ENCODE results near the gene VSNL1.

The VSNL1 gene

DNA sequence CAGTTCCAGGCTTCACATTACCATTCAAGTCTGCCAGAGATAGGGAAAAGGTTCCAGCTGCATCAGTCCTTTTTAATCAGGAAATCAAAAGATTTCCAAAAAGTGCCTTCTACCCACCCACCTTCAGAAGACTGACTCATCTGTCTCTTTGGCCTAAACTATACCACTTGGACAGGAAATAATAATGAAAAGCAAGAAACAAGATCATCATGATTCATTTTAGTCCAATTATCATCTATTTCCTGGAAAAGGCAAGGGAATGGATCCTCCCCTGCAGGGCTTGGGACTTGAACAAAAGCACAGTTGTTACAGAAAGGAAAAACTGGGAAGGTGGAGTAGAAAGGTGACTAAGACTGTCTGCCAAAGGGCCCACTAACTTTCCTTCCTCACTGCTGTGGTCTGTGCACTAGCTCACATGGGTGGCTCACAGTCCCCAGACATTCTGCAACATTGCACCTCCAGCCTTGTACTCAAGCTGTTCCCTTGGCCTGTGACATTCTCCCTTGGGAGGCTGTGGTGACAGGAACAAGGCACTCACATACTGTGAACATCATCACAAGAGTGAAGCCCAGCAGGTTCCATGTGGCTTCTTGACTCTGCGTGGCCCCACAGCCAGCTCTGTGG, 75.3 kb downstream of the VSNL1 start:
- DNase-seq, result no peak

DNA sequence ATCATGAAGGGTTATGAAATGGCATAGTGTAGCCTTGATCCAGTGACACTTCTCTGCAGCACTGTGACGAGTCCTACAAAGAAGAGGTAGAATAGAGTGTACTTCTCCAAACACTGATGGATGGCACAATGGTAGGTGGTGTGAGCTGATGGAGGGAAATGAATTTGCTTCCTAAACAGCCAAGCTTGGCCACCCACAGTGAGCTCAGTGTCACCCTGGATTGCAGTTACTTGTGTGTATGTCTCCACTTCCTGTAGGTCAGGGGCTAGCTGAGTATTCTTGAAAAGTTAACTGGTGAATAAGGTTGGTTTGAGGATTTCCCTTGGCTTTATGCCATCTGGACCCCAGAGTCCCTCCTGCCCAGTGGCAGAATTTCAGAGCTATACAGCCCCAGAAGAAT, 75.9 kb downstream of the VSNL1 start:
- no peak for DNase-seq

DNA sequence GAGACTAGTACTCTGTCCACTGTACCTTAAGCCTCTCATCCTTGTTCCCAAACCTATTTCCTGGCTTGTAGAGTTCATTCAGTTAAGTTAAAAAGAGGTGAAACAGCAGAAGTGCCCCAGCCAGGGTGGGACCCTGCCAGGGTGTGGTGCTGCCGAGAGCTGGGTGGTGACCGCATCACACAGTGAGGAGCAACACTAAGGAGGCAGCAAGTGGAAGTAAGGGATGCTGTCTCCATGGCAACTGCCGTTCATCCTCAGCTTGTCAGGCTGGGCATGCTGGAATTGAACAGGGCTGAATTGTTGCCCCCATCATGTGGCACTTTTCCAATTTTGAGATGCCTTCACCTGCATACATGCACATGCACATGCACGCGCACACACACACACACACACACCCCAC, 77.0 kb downstream of the VSNL1 start:
- DNase-seq, result no peak

DNA sequence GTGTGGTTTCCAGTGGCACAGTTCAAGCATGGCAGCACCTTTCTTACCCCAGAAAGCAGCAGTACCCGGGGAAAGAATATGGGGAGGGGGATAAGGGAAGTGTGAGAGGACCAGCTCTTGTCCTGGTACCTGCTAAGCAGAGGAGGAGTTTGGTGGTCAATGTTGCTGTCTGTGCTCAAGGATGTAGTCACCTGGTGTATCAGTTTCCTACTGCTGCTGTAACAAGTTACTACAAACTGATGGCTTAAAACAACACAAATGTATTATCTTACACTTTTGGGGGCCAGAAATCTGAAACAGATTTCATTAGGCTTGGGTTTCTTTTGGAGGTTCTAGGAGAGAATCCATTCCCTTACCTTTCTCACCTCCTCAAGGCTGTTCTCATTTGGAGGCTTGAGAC, 77.5 kb downstream of the VSNL1 start:
- DNase-seq, result no peak

DNA sequence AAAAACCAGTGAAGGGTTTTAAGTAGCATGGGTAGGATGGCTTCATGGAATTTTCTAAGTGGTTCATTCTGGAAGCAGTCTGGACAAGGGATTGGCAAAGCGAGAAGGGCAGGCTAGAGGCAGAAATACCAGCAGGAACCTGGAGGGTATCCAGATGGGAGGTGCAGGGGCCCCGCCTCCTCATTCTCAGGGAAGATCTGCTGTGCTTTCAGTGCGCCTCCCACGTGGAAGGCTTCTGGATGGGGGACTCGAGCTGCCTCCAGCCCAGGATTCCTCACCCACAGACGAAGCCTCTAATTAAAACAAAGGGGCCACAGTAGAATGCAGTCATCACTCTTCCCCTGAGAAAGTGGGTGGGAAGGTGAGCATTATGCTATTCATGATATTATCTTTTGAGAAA, 79.8 kb downstream of the VSNL1 start:
- no peak for DNase-seq

DNA sequence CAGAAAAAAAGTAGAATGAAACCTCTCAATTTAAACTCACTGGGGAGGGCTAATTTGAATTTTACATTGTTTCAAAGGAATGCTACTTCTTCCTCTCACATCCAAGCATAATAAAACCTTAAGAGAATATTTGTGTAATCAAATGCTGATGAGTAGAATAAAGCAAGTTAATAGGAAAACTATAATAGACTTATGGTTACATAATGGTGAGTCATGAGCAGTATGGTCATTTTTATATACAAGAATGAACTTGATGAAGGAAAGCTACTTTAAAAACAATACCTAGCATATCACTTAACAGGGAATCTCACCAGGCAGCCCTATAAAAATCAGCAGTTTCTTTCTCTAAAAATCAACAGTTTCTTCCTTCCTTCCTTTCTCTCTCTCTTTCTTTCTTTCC, 80.3 kb downstream of the VSNL1 start:
- DNase-seq, result no peak

DNA sequence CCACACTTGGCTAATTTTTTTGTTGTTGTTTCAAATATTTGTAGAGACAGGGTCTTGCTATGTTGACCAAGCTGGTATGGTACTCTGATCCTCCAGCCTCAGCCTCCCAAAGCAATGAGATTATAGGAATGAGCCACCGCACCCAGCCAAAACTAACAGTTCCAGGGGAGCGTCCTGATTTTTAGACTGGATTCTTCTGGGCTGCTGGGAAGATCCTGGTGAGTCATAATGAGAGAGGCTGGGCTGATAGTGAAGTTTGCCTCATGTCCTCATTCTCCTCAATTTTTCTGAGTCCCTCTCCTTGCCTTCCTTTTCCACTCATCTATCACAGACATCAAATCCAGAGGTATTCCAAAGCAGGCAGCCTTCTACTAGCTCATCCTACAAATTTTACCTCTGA, 81.3 kb downstream of the VSNL1 start:
- DNase-seq, result no peak

DNA sequence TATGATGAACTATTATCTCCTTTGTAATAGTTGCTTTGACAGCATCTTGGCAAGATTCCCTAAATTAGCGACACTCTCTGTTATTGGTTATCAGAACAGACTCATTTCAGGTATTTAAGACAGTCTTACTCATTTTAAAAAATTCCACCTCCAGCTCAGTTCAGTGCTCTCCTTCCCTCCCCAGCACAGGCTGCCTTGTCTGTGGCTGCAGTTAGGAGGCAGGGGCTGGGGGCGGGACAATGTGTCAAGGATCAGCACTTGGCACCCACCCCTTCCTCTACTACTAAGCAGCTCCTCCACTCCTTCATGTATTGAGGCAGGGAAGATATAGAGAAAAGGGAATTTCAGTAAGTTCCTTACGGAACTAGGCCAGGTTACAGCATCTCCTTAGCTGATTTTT, 85.0 kb downstream of the VSNL1 start:
- DNase-seq, result no peak

DNA sequence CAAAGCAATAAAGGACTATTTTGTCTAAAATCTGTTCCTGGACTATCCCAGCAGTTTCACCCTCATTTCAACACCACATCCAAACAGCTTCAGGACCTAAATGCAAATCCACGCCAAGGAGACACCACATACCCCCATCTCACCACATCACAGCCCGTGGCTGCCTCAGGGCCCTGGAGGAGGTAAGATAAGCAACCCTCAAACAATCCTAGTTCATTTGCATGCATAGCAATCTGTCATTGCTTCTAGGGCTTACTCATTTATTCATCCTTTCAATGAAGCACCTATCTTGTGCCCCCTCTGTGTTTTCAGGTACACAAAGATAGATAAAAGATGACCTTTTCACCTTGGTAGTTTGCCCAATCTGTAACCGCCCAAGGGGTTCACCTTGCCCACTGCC, 86.5 kb downstream of the VSNL1 start:
- no peak for DNase-seq

DNA sequence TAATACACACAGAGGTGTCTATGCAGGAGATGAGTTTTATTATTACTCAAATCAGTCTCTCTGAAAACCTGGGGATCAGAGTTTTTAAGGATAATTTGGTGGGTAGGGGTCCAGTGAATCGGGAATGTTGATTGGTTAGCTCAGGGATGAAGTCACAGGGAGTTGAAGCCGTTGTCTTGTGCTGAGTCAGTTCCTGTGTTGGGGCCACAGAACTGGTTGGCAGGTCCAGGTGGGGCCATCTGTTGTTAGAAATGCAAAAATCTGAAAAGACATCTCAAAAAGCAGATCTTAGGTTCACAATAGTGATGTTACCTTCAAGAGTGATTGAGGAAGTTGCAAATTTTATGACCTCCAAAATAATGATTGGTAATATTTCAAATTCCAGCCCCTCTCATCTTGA, 86.9 kb downstream of the VSNL1 start:
- no peak for DNase-seq

DNA sequence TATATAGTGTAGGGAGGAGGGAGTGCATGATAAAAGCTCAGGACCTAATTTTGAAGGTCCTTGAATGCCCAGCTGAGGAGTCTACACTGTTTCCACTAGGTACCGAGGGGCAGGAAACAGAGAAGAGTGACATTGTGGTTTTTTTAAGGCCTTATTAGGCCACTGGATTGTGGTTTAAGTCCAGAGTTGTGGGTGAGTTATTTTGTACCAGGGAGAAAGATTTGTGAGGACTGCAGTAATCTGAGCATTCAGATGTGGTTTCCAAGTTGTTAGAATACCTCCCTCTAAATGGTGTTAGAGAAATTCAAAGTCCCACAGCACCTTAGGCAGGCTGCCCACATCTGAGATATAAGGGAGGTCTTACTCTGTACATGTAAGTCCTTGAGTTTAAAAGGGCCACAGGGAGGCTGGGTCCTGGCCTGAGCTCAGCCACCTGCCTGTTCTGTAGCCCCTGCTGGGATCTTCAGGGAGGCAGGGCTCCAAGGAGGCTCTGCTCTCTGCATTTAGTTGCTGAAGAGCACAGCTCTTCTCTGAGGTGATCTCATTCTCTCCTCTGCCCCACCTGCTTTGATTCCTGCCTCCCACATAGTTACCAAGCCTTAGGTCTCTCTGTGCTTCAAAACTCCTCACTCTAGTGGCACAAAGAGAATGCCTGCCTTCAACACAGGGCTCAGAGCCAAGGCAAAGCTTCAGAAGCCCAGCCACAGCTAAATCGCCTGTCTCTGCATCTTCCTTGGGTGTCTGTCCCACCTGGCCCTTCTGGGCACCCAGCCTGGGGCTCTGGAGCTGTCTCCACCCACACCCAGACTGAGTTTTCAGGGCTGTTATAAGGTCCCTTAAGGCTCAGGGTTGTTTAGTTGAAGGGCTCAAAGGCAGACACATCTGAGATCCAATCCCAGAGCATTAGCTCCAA, 88.1 kb downstream of the VSNL1 start:
- DNase-seq, result no peak

DNA sequence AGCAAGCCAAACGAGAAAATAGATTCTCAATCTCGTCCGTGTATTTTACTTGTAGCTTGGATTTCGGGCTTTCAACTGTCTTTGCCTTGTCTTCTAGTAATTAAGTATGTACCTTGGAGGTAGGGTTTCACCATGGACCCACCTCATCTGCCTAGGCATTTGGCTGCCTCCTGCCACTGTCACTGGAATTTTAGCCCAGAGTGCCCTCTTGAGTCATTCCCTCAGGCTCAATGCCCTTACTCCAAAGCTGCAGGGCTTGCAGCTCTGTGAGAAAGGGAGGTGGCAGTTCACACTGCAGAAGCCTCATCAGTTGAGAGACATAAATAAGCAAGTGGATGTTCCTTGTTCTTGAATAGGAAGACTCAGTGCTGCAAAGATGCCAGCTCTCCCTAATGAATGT, 89.6 kb downstream of the VSNL1 start:
- DNase-seq, result no peak

DNA sequence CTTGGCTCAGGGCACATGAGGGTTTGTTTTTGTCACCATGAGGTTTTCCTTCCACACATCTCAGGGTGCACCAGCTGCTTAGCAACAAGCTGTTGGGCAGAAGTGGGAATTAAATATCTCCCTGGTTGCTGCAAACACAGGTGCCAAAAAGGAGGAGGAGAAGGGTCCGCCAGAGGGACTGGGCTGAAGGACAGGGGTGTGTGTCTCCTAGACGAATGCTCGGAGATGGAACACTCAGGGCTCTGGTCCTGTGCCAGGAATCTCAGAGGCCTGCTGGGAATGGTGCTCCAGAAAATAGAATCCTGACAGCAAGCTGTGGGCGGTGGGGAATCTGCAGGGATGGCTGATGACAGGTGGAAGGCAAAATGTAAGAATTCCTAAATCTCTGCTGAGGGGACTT, 94.5 kb downstream of the VSNL1 start:
- DNase-seq, result no peak

DNA sequence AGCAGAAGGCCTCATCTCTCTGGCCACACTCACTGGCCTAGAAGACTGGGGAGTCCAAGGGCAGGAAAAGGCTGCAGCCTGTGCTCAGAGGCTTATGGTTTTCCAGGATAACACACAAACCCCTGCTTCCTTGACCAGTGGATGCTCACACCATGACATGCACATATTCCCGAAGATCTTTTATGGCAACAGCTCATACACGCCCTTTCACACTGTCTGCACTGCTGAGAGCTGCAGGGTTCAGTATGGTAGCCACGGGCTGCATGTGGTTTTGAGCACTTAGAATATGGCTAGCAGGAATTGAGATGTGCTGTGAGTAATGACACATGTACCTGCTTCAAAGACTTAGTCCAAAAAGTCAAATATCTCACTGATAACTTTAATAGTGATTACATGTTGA, 95.8 kb downstream of the VSNL1 start:
- no peak for DNase-seq

DNA sequence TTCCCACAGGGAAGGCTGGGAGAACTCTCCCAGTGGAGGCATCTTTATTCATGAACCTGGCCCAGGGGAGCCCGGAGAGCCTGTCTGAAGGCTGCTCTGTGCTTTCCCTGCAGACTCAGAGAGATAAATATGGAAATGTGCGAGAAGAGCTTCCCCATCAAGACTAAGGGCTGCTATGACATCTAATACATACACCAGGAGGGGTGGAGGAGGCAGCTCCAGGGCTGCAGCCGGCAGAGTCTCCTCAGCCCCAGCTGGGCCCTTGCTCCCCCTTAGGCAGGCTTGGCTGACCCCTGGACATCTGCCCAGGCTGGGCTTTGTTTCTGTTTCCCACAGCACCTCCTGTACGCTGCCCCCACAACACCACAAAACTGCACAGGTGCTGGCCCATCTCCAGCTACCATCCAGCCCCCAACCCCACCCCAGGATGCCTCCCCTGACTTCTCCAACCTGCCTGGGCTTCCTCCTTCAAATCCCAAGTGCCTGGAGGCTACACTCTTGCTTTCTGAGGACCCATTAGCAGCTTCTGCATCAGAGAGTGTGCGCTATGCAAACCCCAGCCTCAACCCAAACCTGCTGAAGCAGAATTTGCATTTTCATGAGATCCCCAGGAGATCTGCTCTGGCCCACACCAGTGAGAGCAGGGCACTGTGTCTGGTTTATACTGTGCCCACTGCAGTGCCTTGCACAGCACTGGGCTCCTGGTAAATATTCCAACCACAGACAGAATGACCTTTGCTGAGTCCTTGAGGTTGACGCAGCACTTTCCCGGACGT, 96.8 kb downstream of the VSNL1 start:
- DNase-seq, result no peak

DNA sequence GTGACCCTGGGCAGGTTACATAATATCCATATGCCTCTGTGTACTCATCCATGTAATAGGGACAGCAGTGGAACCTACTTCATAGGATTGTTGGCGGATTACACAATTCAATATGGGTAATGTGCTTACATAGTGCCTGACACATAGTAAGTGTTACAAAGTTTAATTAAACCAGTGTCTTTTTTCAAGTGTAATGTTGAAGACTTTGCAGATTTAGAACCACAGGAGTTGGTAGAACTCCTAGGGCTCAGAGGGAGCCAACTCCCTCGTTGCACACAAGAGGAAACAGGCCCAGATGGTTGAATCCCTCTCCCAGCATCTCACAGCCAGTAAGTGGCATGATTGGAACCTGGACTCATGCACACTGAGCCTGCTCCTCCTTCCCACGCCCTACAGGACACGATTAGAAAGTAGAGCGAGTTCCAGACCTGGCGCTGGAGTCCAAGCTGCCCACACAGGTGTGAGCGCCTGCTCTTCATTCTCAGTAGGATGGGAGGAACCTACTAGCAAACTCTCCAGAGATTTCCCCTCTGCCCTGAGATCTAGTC, 97.8 kb downstream of the VSNL1 start:
- DNase-seq, result no peak

DNA sequence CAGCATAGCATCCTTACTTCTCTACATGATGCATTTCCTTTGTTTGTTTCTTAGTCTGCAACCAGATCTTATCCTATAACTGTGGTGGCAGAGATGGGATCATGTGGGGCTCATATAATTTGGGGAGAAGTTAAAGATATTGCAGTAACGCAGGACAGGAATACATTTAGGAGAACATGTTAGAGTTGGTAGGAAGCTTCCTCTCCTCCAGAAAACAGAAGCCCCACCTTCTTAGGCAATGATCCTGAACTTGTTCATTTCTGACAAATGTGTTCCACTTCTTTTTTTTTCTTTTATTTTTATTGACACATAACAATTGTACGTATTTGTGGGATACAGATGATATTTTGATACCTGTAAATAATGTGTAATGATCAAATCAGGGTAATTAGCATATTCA, 99.9 kb downstream of the VSNL1 start:
- DNase-seq, result no peak

DNA sequence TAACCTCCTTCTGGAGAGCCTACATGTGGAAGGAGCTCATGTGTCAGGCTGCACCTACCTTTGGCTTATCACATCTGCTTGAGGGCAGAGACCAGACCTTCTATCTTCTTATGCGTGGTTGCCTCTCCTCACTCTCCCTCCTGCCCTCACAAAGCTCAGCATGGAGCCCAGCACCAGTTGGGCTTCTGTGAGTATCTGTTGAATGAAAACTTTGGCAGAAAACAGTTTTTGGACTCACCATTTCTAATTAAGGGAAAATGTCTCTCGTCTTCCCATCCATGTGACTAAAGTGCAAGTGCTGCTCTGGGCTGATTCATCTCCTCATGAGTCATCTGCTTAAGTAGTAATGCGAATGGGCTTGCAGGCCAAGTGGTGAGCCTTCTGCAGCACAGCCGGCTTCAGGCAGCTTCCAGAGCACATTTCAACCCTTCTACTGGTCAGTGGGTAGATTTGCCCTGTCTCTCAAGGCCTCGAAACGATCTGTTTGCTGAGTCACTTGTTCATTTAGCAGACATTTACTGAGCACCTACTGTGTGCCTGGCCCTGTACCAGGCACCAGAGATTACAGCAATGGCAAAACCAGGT, 102.6 kb downstream of the VSNL1 start:
- DNase-seq, result no peak

DNA sequence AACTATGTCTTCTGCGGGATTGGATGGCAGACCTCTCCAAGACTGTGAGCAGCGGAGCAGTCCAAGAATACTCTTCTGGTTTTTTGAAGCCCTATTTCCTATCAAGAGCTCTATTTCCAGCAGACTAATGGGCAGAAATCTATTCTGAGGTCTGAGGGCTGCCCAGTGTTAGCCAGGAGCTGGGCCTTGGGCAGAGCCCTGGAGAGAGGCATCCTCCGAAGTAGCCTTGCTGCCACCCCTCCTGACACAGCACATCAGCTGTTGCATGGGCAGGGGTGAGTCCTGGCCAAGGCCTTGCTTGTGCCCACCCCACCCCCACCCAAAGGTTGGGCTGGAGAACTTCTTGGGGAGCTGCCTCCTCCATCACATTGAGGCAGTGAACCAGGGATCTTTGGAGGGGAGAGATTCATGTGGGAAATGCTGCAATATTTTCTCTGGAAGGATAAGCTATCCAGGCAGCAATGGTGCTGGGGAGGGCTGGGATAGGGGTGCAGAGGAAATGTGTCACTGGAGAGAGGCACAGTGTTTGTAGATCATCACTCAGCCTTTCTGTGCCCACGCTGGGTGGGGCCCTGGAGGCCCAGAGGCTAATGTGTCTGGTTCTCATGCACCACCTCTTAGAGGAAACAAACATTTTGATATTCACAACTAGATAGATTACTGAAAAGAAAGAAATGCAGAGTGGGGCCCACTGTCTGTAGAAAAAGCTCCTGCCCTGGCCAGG, 104.7 kb downstream of the VSNL1 start:
- no peak for DNase-seq

DNA sequence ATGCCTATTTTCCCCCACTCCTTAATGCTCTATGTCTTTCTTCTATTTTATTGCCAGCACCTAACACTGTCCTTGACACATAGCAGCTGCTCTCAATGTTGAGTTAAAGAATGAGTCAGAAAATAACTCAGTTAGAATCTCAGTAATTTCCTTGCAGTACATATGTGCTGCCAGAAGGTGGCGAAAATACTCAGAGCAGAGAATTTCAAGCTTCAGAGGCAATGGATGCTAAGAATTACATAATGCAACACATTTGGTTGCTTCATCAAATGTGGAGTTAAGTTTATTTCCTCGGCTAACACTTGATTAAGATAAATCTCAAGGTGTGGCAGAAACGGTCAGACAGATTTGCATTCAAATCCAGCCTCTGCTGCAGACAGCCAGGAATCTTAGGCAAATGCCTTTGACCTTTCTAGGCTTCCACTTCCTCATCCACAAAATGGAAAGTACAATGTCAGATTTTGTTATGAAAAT, 105.6 kb downstream of the VSNL1 start:
- peak; percentile 34 for DNase-seq

DNA sequence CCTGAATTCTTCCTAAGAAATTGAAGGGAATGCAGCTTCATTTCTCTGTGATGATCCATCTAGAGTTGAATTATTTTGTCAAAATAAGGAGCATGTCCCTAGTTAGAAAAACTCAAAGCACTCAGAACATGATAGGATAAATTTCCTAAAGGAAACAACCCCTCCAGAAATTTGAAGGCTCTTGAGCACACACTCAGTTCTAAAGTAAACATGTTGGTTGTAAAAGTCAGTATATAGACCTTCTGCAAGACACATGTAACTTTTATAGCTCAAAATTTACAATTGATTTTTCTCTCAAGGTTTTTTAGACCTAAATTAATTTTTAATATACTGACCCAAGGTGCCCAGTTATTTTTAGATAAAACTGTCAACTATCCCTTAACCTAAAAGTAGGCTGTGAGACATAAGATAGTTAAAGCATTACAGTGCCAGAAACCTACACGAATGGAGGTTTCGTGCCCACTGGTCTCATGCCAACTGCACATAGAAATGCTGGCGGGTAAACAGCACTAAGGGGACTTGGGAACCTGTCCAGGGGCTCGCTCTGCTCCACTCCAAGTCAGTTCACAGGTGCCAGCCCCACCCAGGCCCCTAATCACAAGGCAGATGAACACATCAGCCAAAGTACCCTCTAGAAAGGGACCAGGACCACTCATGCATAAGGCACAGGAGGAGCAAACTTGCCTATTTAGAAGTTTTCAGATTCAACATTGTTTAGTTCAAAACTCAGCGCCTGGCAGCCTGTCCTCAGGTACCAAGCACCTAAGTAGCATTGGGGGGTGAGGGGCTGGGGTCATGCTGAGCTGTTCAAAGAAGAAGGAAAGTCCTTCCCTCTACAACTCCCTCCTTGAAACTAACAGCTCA, 106.6 kb downstream of the VSNL1 start:
- no peak for DNase-seq

All from activated naive CD4-positive, alpha-beta T cell treated with Interleukin-2 at 50 U/mL for 16 hours (primary cell).